KOPT-K1 (cell line): ENCODE measurements around the gene FIBCD1.

Source experiments
- H3K27ac ChIP-seq: fragments of 200-600 bp; sonication (generic); 2 replicates; pipeline ENCODE4 v1.5.1; 2016; ENCODE audit warnings: antibody characterized with exemption, mild to moderate bottlenecking, low read depth, low read length; ENCODE audit not compliant: poor library complexity, severe bottlenecking
- H3K36me3 ChIP-seq: fragments of 200-600 bp; sonication (generic); 2 replicates; pipeline ENCODE4 v1.5.1; 2017; ENCODE audit warnings: antibody characterized with exemption, mild to moderate bottlenecking, low read length, moderate library complexity; ENCODE audit not compliant: insufficient read depth
- H3K9me3 ChIP-seq: fragments of 200-600 bp; sonication (generic); 2 replicates; pipeline ENCODE4 v1.5.1; 2017; ENCODE audit warnings: antibody characterized with exemption, low read length, mild to moderate bottlenecking; ENCODE audit not compliant: insufficient read depth, poor library complexity, severe bottlenecking

Gene FIBCD1

GRCh38 chr9:130896233-130897014 is 42.6 kb downstream of the FIBCD1 start, which contains the start of gene QRFP:
Gene QRFP (minus strand): TSS chr9:130896812. CDS start chr9:130893838, 2,974 bp downstream.
- no peaks in the 10 kb centered on the region for H3K9me3 ChIP-seq
- H3K27ac ChIP-seq: no peak within 1 kb of the TSS
- 0 out of 2 replicates have a peak, but pooled peaks cover 8% of the 10 kb centered on the region for H3K36me3 ChIP-seq

GRCh38 chr9:130895481-130896232 is 43.4 kb downstream of the FIBCD1 start:
- no peak overlapping the region for H3K27ac ChIP-seq
- H3K9me3 ChIP-seq: no peaks in the 10 kb centered on the region
- H3K36me3 ChIP-seq: 0 out of 2 replicates have a peak, but pooled peaks cover 8% of the 10 kb centered on the region

GRCh38 chr9:130895038-130895437 is 44.0 kb downstream of the FIBCD1 start:
- peaks cover 13% of the 10 kb centered on the region; the same call in 1 of the 2 replicates for H3K36me3 ChIP-seq
- H3K27ac ChIP-seq: no peak overlapping the region

GRCh38 chr9:130894546-130894945 is 44.5 kb downstream of the FIBCD1 start:
- Histone ChIP-seq H3K9me3 (no peaks in the 10 kb centered on the region), H3K27ac (no peak overlapping the region), H3K36me3 (peaks cover 16% of the 10 kb centered on the region; the same call in 1 of the 2 replicates)

More at GRCh38 chr9:130895038-130895437, 44.0 kb downstream of the FIBCD1 start:
- no peaks in the 10 kb centered on the region for H3K9me3 ChIP-seq

GRCh38 chr9:130893341-130894101 is 45.5 kb downstream of the FIBCD1 start:
- Histone ChIP-seq H3K27ac (no peak overlapping the region), H3K9me3 (no peaks in the 10 kb centered on the region), H3K36me3 (peaks cover 24% of the 10 kb centered on the region; the same call in 1 of the 2 replicates)

GRCh38 chr9:130892477-130893304 is 46.4 kb downstream of the FIBCD1 start:
- peaks cover 32% of the 10 kb centered on the region; the same call in 1 of the 2 replicates for H3K36me3 ChIP-seq
- no peaks in the 10 kb centered on the region for H3K9me3 ChIP-seq
- H3K27ac ChIP-seq: no peak overlapping the region

GRCh38 chr9:130891688-130892476 is 47.2 kb downstream of the FIBCD1 start:
- Histone ChIP-seq H3K36me3 (peaks cover 40% of the 10 kb centered on the region; the same call in 1 of the 2 replicates), H3K9me3 (no peaks in the 10 kb centered on the region), H3K27ac (no peak overlapping the region)

- Histone ChIP-seq H3K36me3 (peaks cover 48% of the 10 kb centered on the region; the same call in 1 of the 2 replicates), H3K9me3 (no peaks in the 10 kb centered on the region), H3K27ac (no peak overlapping the region)
Measured at GRCh38 chr9:130890870-130891687, 48.0 kb downstream of the FIBCD1 start.

GRCh38 chr9:130890124-130890523 is 48.9 kb downstream of the FIBCD1 start:
- Histone ChIP-seq H3K36me3 (peaks cover 58% of the 10 kb centered on the region; the same call in 1 of the 2 replicates), H3K27ac (no peak overlapping the region)

GRCh38 chr9:130888146-130888885 is 50.7 kb downstream of the FIBCD1 start:
- no peaks in the 10 kb centered on the region for H3K9me3 ChIP-seq
- peaks cover 76% of the 10 kb centered on the region; the same call in 1 of the 2 replicates for H3K36me3 ChIP-seq
- H3K27ac ChIP-seq: no peak overlapping the region

More at GRCh38 chr9:130890124-130890523, 48.9 kb downstream of the FIBCD1 start:
- H3K9me3 ChIP-seq: no peaks in the 10 kb centered on the region

- H3K9me3 ChIP-seq: no peaks in the 10 kb centered on the region
- H3K36me3 ChIP-seq: peaks cover 79% of the 10 kb centered on the region
- no peak overlapping the region for H3K27ac ChIP-seq
Measured at GRCh38 chr9:130887494-130888144, 51.4 kb downstream of the FIBCD1 start.

- Histone ChIP-seq H3K9me3 (no peaks in the 10 kb centered on the region), H3K27ac (no peak overlapping the region), H3K36me3 (peaks cover 79% of the 10 kb centered on the region)
Measured at GRCh38 chr9:130886981-130887380, 52.1 kb downstream of the FIBCD1 start.
